Measurements from ENCODE around the gene ZNF778.
"Not testable (repeated sequence)": the region's sequence is repeated elsewhere in the genome, so short reads cannot be mapped to it uniquely, and the experiment has no call there.

Gene ZNF778

DNA sequence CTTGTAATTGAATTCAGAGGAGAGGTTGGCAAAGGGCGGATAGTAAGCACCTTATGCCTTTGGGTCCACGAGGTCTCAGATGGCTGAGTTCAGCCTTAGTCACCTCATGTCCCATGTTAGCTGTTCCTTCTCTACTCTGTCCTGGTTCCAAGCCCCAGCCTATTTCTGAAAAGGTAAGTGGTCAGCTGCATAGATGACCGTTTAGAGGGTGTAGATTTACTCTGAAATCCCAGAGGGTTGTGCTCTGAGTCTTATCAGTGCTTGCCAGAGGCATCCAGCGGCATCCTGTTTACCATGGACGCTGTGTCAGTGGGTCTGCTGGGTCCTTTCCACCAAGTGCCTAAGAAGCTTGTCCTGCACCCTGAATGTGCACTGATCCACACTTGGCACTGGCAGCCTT, 1.9 kb downstream of the ZNF778 start:
- no peak for DNase-seq

DNA sequence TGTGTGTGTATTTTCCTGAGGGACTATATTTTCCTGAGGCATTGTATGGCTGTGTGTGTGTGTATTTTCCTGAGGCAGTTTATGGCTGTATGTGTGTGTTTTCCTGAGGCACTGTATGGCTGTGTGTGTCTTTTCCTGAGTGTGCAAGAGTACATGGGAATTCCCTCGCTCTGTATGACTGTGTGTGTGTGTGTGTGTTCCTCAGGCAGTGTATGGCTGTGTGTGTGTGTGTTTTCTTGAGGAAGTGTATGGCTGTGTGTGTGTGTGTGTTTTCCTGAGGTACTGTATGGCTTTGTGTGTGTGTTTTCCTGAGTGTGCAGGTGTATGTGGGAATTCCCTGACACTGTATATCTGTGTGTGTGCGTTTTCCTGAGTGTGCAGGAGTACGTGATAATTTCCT, 4.1 kb downstream of the ZNF778 start:
- DNase-seq: no peak

DNA sequence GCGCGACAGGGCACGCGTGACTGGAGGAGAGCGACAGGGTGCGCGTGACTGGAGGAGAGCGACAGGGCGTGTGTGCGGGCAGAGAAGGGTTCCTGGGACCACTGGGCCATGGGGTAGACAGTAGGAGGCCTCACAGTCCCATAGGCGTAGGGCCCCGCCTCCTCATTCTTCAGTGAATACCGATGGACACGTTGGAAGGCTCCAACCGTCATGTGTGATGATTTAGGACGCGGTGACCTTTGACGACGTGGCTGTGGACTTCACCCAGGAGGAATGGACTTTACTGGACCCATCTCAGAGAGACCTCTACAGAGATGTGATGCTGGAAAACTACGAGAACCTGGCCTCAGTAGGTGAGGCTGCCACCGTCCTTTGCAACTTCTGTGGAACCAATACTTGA, 5.4 kb downstream of the ZNF778 start:
- DNase-seq: no peak

DNA sequence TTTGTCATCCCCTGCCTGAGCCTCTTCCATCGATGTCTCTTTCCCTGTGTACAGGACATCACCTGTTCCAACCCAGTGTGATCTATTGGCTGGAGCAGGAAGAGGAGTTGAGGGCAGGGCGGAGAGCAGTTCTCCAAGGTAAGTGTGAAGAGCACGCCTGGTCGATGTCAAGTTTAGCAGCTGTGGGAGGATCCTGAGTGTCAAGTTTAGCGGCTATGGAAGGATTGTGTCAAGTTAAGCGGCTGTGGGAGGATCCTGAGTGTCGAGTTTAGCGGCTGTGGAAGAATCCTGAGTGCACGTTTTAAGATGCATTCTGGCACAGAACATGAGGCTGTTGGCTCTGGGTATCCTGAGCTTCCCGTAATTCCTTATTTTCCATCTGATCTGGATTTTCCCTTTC, 7.2 kb downstream of the ZNF778 start:
- no peak for DNase-seq

DNA sequence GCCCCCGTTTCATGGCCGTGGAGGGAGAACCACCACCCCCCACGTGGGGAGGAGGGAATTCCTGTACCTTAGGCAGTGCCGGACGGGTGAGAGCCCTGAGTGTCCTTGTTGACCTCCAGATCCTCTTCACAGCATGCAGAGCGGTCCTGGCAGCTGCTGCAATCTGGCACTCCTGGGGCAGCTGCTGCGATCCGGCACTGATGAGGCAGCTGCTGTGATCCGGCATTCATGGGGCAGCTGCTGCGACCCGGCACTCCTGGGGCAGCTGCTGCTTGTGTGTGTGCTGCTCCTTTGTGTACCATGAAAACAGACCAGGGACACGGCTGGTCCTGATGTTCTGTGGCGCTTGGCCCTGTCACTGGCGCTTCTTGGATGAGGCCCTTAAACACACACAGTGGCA, 12.8 kb downstream of the ZNF778 start:
- DNase-seq: no peak

DNA sequence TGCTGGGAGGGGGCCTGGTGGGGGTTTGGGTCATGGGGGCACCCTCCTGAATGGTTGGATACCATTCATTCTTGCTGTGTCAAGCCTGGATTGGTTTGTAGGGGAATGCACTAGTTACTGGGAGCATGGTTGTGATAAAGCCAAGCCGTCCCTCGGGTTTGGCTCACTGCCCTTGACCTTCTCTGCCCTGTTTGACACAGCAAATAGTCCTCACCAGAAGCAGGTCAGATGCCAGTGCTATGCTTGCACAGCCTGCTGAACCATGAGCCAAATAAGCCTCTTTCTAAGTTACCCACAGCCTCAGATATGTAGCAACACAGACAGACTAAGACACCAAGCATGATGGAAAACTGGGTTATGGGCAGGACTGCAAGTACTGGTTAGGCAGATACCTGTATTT, 14.6 kb downstream of the ZNF778 start:
- no peak for DNase-seq

DNA sequence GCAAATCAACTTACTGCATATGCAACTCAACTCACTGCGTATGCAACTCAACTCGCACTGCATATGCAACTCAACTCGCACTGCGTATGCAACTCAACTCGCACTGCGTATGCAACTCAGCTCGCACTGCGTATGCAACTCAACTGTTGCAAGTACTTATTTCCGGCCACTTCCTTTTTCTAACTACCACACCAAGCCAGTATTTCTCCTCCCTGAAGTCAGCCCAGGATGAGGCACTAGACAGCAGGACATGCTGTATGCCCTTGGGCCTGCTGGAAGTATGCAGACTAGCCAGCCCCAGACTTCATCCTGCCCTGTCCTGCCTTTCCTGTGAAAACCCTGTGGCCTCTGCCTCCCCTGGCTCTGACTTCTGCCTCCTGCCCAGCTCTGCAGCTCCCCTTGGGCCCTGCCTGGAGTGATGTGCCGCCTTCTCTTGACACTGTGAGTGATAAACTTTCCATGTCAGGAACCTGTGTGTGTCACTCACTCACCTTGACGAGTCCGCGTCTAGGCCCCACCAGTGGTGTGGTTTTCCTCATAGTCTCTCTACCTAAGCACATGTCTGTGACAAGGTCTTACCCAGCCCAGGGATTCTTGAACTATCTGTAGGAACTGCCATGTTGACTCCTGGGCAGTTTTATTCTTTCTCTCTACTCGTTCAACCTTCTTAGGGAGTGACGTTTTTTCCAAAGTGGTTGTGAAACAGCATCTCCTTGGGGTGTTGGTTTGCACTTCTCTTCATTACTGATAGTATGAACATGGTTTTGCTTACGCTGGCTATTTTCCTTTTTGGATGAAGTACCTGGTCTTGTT, 16.4 kb downstream of the ZNF778 start:
- no peak for DNase-seq

DNA sequence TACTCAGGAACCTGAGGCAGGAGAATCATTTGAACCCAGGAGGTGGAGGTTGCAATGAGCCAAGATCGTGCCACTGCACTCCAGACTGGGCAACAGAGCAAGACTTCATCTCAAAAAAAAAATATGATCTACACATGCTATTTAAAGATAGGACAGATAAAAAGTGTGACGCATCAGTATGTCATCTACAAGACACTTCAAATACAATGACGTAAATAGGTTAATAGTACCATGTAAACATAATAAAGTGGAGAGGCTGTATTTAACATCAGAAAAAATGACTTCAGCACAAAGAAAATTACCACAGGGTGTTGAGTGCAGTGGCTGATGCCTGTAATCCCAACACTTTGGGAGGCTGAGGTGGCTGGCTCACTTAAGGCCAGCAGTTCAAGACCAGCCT, 20.2 kb downstream of the ZNF778 start:
- no peak for DNase-seq

DNA sequence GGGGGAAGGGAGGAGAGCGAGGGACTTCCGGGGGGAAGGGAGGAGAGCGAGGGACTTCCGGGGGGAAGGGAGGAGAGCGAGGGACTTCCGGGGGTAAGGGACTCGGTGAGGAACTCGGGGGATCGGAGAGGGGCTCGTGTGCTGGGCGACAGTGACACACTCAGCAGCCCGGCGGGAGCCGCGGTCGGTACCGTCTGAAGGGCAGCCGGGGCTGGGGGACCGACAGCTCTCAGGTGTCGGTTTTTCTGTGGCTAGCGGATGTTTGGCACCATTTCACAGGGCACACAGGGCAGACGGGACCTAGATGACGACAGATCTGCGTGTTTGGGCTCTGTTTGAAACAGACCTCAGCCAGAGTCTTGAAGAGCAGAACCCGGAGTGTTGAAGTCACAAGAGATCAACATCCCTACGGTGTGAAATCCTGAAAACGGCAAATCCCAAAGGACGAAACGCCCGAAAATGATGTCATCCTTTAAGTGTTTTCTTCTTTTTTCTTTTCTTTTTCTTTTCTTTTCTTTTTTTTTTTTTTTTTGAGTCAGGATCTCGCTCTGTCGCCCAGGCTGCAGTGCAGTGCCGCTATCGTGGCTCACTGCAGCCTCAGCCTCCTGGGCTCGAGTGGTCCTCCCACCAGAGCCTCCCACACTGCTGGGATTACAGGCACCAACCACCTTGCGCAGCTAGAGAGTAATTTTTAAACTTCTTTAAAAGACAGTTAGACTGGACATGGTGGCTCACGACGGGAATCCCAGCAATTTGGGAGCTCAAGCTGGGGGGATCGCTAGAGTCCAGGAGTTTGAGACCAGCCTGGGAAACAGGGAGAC, 23.9 kb downstream of the ZNF778 start:
- DNase-seq: peak; percentile 83

DNA sequence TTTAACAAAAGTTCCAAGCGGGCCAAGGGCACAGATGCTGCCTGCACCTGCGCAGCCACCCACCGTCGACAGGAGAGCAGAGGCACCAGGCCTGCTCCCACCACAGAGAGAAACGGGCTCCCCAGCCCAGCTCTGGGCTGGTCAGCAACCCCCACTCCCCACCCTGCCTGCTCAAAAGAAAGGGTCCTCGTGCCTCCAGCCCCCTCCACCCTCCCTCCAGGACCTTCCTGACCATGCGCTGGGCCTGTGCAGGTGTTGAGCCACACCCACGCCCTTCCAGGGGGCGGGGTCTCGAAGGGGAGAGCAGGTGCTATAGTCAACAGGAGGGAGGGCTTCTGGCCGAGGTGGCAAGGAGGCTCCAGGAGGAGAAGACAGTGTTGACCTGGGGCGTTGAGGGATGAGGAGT, 25.3 kb downstream of the ZNF778 start:
- DNase-seq: no peak

DNA sequence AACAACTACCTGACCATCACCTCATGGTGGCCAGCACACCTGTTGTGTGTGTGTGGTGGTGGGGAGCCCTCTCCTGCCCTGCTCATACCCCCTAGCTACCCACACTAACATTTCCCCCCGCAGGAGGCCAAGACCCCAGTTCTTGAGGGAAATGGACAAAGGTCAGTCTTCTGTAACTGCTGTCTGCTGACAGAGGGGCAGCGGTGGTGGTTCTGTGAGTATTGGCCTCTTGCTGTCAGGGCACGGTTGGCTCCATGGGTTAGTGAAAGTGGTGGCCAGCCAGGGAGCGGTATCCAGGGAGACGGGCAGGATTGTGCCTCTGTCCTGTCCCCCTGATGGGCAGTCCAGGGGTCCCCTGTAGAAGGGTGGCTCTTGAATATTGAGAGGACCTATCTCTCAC, 26.2 kb downstream of the ZNF778 start:
- DNase-seq: no peak

DNA sequence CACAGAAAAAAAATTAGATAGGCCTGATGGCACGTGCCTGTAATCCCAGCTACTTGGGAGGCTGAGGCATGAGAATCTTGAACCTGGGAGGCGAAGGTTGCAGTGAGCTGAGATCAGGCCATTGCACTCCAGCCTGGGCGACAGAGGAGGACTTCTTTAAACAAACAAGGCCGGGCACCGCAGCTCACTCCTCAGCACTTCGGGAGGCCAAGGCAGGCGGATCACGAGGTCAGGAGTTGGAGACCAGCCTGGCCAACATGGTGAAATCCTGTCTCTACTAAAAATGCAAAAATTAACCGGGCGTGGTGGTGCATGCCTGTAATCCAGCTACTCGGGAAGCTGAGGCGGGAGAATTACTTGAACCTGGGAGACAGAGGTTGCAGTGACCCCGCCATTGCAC, 26.8 kb downstream of the ZNF778 start:
- DNase-seq: not testable (repeated sequence)

DNA sequence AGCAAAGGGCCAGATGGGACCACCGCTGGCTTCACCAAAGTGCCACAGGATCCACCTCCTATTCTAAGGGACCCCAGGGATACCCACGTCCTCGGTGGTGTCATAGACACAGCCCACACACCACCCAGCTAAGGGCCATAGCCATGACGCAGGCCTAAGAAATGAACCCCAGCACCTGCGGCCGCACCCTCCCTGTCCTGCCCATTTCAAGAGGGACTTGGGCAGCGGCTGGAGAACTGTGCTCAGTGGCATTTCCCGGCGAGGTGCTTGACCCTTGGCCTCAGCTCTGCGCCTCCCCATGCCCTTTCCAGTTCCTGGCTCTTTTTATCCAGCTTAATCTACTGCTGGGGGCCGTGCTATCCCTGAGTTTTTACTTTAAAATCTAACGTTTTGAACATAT, 27.3 kb downstream of the ZNF778 start:
- no peak for DNase-seq

DNA sequence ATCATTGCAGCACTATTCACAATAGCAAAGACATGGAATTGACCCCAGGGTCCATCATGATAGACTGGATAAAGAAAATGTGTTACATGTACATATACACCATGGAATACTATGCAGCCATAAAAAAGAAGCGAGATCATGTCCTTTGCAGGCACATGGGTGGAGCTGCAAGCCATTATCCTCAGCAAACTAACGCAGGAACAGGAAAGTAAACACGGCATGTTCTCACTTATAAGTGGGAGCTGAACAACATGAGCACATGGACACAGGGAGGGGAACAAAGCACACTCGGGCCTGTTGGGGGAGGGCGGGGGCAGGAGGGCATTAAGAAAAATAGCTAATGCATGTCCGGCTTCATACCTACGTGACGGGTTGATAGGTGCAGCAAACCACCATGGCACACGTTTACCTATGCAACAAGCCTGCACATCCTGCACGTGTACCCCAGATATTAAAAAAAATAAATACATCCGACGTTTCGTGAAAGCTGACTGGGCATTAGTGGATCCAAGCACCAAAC, 28.9 kb downstream of the ZNF778 start:
- DNase-seq: no peak

DNA sequence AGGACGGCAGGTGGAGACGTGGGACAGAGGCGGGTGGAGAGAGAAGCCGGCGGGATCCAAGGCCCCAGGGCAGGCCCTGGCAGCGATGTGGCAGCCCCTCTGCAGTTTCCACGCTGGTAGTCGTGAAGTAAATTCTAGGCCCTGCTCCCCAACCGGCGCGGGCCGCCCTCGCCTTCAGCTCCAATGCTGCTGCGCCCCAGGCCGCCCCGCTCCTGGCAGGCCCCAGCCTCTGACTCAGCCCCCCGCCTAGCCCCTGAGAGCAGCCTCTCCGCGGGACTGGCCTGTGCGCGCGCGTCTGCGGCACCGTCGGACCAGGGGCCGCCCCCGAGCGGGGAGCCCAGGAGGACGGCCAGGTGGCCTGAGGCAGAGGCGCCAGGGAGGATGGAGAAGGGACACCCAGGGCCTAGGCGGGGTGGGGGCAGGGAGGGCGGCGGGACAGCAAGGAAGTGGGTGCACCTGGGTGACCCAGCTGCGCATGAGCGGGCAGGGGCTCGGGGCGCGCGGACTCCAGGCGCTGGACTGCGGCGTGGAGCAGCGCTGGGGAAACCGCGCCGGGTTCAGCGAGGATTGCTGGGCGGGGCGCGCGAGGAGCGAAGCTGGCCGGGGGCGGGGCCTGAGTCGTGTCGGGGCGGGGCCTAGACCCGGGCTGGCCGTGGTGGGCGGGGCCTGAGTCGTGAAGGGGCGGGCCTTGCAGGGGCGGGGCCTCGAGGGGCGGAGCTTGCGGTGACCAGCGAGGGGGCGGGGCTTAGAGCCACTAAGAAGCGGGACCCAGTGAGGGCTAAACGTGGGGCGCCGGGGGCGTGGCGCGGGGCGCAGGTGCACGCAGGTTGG, 29.6 kb downstream of the ZNF778 start:
- DNase-seq: peak; percentile 96

DNA sequence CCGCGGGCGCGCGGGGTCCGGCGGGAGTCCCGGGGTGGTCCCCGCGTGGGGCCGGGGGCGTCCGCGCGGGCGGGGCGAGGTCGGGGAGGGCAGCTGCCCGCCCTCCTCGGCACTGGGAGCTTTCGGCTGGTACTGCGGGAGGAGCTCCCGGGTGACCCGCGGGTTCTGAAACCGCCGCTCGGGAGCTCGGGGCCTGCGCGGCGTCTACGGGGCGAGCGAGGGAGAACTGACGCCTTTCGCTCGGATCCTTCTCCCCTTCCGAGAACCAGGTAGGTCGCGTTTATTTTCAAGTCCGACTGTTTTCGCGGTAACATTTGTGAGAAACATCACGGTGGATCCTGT, 30.2 kb downstream of the ZNF778 start:
- not testable (repeated sequence) for DNase-seq

DNA sequence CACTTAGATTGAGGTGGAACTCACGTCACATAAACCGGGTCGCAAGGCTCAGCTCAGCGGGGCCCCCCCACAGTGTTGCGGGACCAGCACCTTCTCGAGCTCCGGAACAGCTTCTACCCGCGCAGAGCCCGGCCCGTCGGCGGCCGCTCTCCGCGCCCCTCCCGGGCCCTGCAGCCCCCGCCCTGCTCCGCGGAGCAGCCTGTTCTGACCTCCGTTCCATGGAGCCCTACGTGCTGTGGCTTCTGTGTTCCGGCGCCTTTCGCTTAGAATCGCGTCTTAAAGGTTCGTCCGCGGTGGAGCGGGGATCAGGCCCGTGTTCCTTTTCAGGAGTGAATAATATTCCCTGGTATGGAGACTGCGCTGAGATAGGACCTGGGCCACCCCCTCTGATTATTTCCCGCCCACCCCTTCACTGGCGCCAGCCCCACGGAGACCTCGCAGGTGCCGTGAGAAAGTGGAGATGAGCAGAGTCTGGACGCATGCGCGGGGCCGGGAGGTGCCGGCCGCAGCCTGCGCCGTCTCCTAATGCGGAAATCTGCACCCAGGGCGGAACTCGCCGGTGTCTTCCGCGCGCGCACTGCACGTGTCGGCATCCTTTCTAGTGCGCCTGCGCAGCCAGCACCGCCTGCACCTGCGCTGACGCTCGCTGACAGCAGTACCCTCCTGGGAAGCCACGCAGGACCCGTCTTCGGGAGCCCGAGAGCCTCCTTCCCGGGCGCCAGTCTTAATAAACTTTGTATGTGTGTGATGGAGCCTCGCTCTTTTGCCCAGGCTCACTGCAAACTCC, 30.9 kb downstream of the ZNF778 start:
- no peak for DNase-seq

DNA sequence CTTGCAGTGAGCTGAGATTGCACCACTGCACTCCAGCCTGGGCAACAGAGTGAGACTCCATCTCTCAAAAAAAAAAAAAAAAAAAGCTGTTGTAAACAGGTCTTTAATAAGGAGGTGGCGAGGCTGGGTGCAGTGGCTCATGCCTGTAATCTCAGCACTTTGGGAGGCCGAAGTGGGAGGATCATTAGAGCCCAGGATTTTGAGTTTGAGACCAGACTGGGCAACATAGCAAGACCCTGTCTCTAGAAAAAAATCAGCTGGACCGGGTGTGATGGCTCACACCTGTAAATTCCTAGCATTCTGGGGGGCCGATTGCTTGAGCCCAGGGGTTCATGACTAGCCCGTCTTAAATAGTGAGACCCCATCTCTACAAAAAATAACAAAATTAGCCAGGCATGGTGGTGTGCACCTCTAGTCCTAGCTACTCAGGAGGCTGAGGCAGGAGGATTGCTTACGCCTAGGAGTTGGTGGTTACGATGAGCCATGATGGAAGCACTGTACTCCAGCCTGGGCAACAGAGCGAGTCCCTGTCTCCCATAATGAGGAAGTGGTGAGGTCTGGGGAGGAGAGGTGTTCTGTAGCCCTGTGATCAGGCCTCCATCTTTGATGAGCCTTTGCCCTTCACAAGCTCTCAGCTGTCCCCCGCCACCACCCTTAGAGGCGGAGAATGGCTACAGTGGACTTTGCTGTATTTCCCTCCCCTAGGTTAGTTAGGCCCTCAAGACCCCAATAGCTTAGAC, 36.2 kb downstream of the ZNF778 start:
- no peak for DNase-seq

DNA sequence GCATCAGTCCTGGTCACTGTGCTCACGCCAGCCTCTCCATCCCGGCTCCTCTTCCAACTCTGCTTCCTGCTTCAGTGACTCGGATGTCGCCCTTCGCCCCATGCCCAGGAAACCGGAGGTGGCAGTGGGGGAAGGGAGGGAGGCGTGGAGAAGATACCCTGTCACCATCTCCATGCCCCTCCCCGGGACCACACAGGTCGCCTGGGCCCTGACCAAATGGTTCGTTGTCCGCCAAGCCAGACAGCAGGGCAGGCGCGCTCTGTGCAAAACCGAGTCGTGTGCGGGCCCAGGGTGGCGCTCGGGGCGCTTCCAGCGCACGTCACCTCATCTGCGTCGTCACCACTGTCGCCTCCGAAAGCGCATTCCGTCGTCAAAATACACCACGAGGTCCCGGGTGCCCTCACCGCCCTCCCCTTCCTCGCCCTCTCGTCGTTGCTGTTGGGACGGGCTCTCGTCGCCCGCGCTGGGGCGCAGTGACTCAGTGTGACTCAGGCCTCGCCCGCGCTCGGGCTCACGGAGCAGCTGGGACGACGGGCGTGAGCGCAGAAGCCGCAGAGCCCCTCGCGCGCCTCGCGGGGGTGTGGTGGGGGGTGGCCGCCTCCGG, 39.2 kb downstream of the ZNF778 start:
- DNase-seq: peak; percentile 72

DNA sequence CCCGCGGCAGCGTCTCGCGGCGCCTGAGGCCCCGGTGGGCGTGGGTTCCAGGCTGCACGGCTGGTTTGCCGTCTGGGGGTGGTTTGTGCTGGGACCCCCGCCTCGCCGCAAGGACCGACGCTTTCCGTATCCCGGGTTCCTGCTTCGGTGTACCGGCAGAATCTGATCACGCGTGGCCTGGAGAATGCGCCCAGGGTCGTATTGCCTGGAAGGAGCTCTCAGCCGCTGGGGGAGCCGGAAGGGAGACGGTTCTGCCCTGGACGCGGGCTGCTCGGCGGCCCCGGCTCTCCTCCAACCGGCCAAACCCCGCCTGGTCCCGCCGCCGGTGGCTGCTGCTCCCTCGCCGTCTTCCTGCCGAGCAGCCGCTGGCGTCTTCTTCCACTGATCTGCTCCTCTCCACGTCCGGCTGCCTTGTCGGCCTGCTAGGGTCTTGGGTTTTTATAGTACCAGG, 39.8 kb downstream of the ZNF778 start:
- DNase-seq: no peak
